WTC11 (cell line): ENCODE measurements around the gene KDSR. TPM values are rescaled to one million over a fixed set of nuclear protein-coding genes. Genes with fewer than 3 reads are reported as not detected.

Source experiments
- ATAC-seq: fragments of 200-7000 bp; cut with Tn5 transposase; 2 replicates; pipeline ENCODE4 v1.10.0; 2021; ENCODE audit warnings: mild to moderate bottlenecking, moderate library complexity
- CTCF ChIA-PET: fragments of 300-600 bp; sonication (Branson Sonifier 250); formaldehyde crosslinking; loops from one replicate; lab custom pipeline; 2021; ENCODE audit warnings: antibody characterized with exemption; lab: Charles Lee
- POLR2A ChIA-PET: fragments of 350-600 bp; sonication (Branson Sonifier 250); formaldehyde crosslinking; loops from one replicate; lab custom pipeline; 2021; ENCODE audit warnings: antibody characterized with exemption; lab: Charles Lee
- DNase-seq: peaks from one replicate; pipeline ENCODE4 v3.0.0; 2021; ENCODE audit warnings: low spot score
- H3K27ac Mint-ChIP-seq: 2 replicates; pipeline ENCODE4 v1.8.0; 2021; ENCODE audit warnings: mixed read lengths
- H3K27me3 Mint-ChIP-seq: 2 replicates; pipeline ENCODE4 v1.8.0; 2021; ENCODE audit warnings: low read depth, mild to moderate bottlenecking, moderate library complexity, mixed read lengths
- H3K36me3 Mint-ChIP-seq: 2 replicates; pipeline ENCODE4 v1.8.0; 2021; ENCODE audit warnings: mixed read lengths
- H3K4me1 Mint-ChIP-seq: 2 replicates; pipeline ENCODE4 v1.8.0; 2022; ENCODE audit warnings: mixed read lengths
- H3K4me3 Mint-ChIP-seq: 2 replicates; pipeline ENCODE4 v1.8.0; 2021; ENCODE audit warnings: mild to moderate bottlenecking, moderate library complexity, mixed read lengths
- H3K9me3 Mint-ChIP-seq: 2 replicates; pipeline ENCODE4 v1.8.0; 2021; ENCODE audit warnings: mixed read lengths
- KAT7 ChIP-seq: sonication (generic); formaldehyde crosslinking; IDR thresholded peaks from 2 replicates; pipeline ENCODE4 v1.8.1; 2023; ENCODE audit warnings: missing genetic modification reagents, mild to moderate bottlenecking, borderline replicate concordance
- NFYB ChIP-seq: sonication (generic); formaldehyde crosslinking; conservative IDR thresholded peaks from 2 replicates; pipeline ENCODE4 v1.8.0; 2022; ENCODE audit warnings: low read depth, missing genetic modification reagents
- NR2C2 ChIP-seq: sonication (generic); formaldehyde crosslinking; IDR thresholded peaks from 2 replicates; pipeline ENCODE4 v1.8.0; 2022; ENCODE audit warnings: mild to moderate bottlenecking, missing genetic modification reagents
- RELA ChIP-seq: sonication (generic); formaldehyde crosslinking; IDR thresholded peaks from 2 replicates; pipeline ENCODE4 v1.8.1; 2022; ENCODE audit warnings: missing genetic modification reagents, mild to moderate bottlenecking, borderline replicate concordance
- RORB ChIP-seq: fragments of 250-450 bp; sonication (Bioruptor Pico); IDR thresholded peaks from 2 replicates; pipeline ENCODE4 v1.9.0; 2021; ENCODE audit warnings: mild to moderate bottlenecking
- SMAD4 ChIP-seq: sonication (generic); formaldehyde crosslinking; IDR thresholded peaks from 2 replicates; pipeline ENCODE4 v1.8.0; 2022; ENCODE audit warnings: mild to moderate bottlenecking, missing genetic modification reagents
- TCF7 ChIP-seq: sonication (generic); formaldehyde crosslinking; IDR thresholded peaks from 2 replicates; pipeline ENCODE4 v1.8.0; 2022; ENCODE audit warnings: mild to moderate bottlenecking, low read depth, missing genetic modification reagents, moderate library complexity
- ZNF121 ChIP-seq: sonication (generic); formaldehyde crosslinking; IDR thresholded peaks from 2 replicates; pipeline ENCODE4 v1.8.0; 2023; ENCODE audit warnings: missing genetic modification reagents
- ZNF138 ChIP-seq: sonication (generic); formaldehyde crosslinking; conservative IDR thresholded peaks from 2 replicates; pipeline ENCODE4 v1.8.1; 2022; ENCODE audit warnings: mild to moderate bottlenecking, moderate library complexity, missing genetic modification reagents
- ZNF263 ChIP-seq: sonication (generic); formaldehyde crosslinking; IDR thresholded peaks from 2 replicates; pipeline ENCODE4 v1.8.1; 2022; ENCODE audit warnings: low read depth, mild to moderate bottlenecking, moderate library complexity, missing genetic modification reagents
- ZNF317 ChIP-seq: sonication (generic); formaldehyde crosslinking; IDR thresholded peaks from 2 replicates; pipeline ENCODE4 v1.8.1; 2023; ENCODE audit warnings: low read depth, mild to moderate bottlenecking, moderate library complexity, missing genetic modification reagents, borderline replicate concordance
- total RNA-seq: library from RNA; stranded (reverse); gene quantifications from 3 replicates; pipeline ENCODE4 v1.2.3, GENCODE V29; 2021
- TF ChIP-seq, protein P1 (sequence below): sonication (generic); formaldehyde crosslinking; IDR thresholded peaks from 2 replicates; pipeline ENCODE4 v1.8.0; 2023; ENCODE audit warnings: missing genetic modification reagents
- TF ChIP-seq, protein P2 (sequence below): sonication (generic); formaldehyde crosslinking; IDR thresholded peaks from 2 replicates; pipeline ENCODE4 v1.8.0; 2023; ENCODE audit warnings: mild to moderate bottlenecking, missing genetic modification reagents
- TF ChIP-seq, protein P3 (sequence below): fragments of 250-450 bp; sonication (Bioruptor Pico); conservative IDR thresholded peaks from 2 replicates; pipeline ENCODE4 v1.9.0; 2021; ENCODE audit warnings: mild to moderate bottlenecking
- TF ChIP-seq, protein P4 (sequence below): sonication (generic); formaldehyde crosslinking; IDR thresholded peaks from 2 replicates; pipeline ENCODE4 v1.8.0; 2022; ENCODE audit warnings: mild to moderate bottlenecking, missing genetic modification reagents
- TF ChIP-seq, protein P5 (sequence below): fragments of 250-450 bp; sonication (Bioruptor Pico); IDR thresholded peaks from 2 replicates; pipeline ENCODE4 v1.8.0; 2021; ENCODE audit warnings: mild to moderate bottlenecking
- TF ChIP-seq, protein P6 (sequence below): sonication (generic); formaldehyde crosslinking; IDR thresholded peaks from 2 replicates; pipeline ENCODE4 v1.8.0; 2022; ENCODE audit warnings: missing genetic modification reagents
- TF ChIP-seq, protein P7 (sequence below): sonication (generic); formaldehyde crosslinking; IDR thresholded peaks from 2 replicates; pipeline ENCODE4 v1.8.1; 2023; ENCODE audit warnings: mild to moderate bottlenecking, missing genetic modification reagents, moderate library complexity

The KDSR gene
- total RNA-seq, 1 experiment from 2014 or later = 51.8 TPM

DNA sequence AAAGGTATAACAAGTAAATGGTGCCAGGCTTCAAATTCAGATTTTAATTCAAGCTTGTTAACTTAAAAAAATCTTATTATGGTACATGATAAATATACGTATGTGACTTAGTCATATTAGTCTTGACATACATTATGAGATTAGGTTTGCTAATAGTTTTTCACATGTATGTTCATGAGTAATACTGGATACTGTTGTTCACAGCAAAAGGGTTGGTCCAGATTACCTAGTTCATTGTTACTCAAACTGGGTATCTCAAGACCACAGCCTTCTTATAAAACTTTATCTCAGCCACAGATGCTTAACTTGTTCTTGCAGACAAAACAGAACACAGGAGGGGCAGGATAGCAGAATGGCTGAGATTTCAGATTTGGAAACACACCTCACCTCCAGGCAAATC is 28.5 kb upstream of the KDSR start:
- ATAC-seq (no peak), DNase-seq (no peak)
- CTCF ChIA-PET = interaction anchor here (1.1 kb wide), 1 partner anchor 44 kb away, joined by 3 read pairs; no protein-coding TSS in a partner anchor
- H3K4me3 Mint-ChIP-seq = no peak overlapping the region
- no peaks in the 10 kb centered on the region for H3K27me3 Mint-ChIP-seq
- peaks cover 39% of the 10 kb centered on the region for H3K36me3 Mint-ChIP-seq
- H3K4me1 Mint-ChIP-seq = no peaks in the 10 kb centered on the region
- no peak for TF ChIP-seq ZNF317 (CRISPR knock-in tag)
- TF ChIP-seq SMAD4 = no peak
- no peak for TF ChIP-seq ZNF263 (CRISPR knock-in tag)
- TF ChIP-seq, protein P1, sequence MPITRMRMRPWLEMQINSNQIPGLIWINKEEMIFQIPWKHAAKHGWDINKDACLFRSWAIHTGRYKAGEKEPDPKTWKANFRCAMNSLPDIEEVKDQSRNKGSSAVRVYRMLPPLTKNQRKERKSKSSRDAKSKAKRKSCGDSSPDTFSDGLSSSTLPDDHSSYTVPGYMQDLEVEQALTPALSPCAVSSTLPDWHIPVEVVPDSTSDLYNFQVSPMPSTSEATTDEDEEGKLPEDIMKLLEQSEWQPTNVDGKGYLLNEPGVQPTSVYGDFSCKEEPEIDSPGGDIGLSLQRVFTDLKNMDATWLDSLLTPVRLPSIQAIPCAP (CRISPR knock-in tag) = no peak
- no peak for TF ChIP-seq RELA
- TF ChIP-seq, protein P2, sequence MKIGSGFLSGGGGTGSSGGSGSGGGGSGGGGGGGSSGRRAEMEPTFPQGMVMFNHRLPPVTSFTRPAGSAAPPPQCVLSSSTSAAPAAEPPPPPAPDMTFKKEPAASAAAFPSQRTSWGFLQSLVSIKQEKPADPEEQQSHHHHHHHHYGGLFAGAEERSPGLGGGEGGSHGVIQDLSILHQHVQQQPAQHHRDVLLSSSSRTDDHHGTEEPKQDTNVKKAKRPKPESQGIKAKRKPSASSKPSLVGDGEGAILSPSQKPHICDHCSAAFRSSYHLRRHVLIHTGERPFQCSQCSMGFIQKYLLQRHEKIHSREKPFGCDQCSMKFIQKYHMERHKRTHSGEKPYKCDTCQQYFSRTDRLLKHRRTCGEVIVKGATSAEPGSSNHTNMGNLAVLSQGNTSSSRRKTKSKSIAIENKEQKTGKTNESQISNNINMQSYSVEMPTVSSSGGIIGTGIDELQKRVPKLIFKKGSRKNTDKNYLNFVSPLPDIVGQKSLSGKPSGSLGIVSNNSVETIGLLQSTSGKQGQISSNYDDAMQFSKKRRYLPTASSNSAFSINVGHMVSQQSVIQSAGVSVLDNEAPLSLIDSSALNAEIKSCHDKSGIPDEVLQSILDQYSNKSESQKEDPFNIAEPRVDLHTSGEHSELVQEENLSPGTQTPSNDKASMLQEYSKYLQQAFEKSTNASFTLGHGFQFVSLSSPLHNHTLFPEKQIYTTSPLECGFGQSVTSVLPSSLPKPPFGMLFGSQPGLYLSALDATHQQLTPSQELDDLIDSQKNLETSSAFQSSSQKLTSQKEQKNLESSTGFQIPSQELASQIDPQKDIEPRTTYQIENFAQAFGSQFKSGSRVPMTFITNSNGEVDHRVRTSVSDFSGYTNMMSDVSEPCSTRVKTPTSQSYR (CRISPR knock-in tag) = no peak
- TF ChIP-seq, protein P3, sequence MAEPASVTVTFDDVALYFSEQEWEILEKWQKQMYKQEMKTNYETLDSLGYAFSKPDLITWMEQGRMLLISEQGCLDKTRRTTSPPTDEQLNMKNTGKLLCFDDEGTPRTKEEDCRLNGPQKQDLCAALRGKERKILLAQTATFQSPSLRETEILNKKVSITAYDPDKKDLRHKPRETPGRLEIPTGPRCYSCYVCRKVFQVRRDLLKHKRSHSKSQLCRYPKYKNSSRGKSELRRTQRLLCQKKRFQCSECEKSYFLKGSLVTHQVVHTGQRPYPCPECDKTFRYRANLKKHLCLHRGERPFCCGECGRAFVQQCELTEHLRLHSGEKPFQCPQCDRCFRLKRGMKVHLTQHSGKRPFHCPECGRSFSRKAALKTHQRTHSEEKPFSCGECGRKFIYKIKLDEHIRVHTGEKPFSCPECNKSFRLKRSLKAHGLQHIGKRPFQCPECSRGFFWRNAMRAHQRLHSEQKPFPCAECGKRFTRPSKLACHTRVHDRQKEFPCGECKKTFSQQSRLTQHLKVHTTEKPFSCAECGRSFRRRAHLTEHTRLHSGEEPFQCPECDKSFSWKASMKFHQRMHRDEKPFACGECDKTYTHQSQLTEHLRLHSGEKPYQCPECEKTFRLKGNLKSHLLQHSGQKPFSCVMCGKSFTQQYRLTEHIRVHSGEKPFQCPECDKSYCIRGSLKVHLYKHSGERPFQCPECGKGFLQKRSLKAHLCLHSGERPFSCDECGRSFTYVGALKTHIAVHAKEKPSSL = no peak
- TF ChIP-seq KAT7 (CRISPR knock-in tag) = no peak
- TF ChIP-seq, protein P4, sequence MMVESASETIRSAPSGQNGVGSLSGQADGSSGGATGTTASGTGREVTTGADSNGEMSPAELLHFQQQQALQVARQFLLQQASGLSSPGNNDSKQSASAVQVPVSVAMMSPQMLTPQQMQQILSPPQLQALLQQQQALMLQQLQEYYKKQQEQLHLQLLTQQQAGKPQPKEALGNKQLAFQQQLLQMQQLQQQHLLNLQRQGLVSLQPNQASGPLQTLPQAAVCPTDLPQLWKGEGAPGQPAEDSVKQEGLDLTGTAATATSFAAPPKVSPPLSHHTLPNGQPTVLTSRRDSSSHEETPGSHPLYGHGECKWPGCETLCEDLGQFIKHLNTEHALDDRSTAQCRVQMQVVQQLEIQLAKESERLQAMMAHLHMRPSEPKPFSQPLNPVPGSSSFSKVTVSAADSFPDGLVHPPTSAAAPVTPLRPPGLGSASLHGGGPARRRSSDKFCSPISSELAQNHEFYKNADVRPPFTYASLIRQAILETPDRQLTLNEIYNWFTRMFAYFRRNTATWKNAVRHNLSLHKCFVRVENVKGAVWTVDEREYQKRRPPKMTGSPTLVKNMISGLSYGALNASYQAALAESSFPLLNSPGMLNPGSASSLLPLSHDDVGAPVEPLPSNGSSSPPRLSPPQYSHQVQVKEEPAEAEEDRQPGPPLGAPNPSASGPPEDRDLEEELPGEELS (CRISPR knock-in tag) = no peak
- no peak for TF ChIP-seq RORB (CRISPR knock-in tag)
- TF ChIP-seq ZNF138 (CRISPR knock-in tag) = no peak
- no peak for TF ChIP-seq ZNF121 (CRISPR knock-in tag)
- TF ChIP-seq, all 79 proteins: peak for 0
- H3K27ac Mint-ChIP-seq = no peak overlapping the region
- no peaks in the 10 kb centered on the region for H3K9me3 Mint-ChIP-seq
- POLR2A ChIA-PET = no interaction called here

DNA sequence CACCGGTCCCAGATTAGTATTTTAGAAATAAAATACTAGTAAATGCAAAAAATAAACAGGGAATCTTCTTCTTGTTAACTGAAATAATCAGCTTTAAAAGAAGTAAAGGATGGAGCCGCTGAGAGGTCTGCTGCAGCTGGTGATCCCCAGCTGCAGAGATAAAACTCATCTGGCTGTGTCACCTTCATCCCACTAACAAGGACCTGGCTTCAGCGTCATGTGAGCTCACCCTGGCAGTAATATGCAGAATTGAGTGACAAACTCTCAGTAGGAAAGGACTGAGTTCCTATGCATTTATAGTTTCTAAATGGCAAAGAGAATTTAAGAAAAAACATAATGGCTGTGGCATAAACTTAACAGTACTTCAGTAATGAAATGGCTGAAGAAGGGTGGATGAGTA is 27.9 kb upstream of the KDSR start:
- CTCF ChIA-PET = interaction anchor here (1.1 kb wide), 1 partner anchor 45 kb away, joined by 3 read pairs; no protein-coding TSS in a partner anchor
- Mint-ChIP-seq H3K9me3 (no peaks in the 10 kb centered on the region), H3K27me3 (no peaks in the 10 kb centered on the region), H3K4me1 (no peaks in the 10 kb centered on the region), H3K36me3 (peaks cover 33% of the 10 kb centered on the region), H3K4me3 (no peak overlapping the region), H3K27ac (no peak overlapping the region)
- no peak for TF ChIP-seq ZNF317 (CRISPR knock-in tag)
- TF ChIP-seq, protein P5, sequence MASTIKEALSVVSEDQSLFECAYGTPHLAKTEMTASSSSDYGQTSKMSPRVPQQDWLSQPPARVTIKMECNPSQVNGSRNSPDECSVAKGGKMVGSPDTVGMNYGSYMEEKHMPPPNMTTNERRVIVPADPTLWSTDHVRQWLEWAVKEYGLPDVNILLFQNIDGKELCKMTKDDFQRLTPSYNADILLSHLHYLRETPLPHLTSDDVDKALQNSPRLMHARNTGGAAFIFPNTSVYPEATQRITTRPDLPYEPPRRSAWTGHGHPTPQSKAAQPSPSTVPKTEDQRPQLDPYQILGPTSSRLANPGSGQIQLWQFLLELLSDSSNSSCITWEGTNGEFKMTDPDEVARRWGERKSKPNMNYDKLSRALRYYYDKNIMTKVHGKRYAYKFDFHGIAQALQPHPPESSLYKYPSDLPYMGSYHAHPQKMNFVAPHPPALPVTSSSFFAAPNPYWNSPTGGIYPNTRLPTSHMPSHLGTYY (CRISPR knock-in tag) = no peak
- TF ChIP-seq, protein P6, sequence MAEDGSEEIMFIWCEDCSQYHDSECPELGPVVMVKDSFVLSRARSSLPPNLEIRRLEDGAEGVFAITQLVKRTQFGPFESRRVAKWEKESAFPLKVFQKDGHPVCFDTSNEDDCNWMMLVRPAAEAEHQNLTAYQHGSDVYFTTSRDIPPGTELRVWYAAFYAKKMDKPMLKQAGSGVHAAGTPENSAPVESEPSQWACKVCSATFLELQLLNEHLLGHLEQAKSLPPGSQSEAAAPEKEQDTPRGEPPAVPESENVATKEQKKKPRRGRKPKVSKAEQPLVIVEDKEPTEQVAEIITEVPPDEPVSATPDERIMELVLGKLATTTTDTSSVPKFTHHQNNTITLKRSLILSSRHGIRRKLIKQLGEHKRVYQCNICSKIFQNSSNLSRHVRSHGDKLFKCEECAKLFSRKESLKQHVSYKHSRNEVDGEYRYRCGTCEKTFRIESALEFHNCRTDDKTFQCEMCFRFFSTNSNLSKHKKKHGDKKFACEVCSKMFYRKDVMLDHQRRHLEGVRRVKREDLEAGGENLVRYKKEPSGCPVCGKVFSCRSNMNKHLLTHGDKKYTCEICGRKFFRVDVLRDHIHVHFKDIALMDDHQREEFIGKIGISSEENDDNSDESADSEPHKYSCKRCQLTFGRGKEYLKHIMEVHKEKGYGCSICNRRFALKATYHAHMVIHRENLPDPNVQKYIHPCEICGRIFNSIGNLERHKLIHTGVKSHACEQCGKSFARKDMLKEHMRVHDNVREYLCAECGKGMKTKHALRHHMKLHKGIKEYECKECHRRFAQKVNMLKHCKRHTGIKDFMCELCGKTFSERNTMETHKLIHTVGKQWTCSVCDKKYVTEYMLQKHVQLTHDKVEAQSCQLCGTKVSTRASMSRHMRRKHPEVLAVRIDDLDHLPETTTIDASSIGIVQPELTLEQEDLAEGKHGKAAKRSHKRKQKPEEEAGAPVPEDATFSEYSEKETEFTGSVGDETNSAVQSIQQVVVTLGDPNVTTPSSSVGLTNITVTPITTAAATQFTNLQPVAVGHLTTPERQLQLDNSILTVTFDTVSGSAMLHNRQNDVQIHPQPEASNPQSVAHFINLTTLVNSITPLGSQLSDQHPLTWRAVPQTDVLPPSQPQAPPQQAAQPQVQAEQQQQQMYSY (CRISPR knock-in tag) = no peak
- no peak for TF ChIP-seq NFYB (CRISPR knock-in tag)
- no peak for TF ChIP-seq TCF7
- TF ChIP-seq NR2C2 (CRISPR knock-in tag) = no peak
- TF ChIP-seq, protein P7, sequence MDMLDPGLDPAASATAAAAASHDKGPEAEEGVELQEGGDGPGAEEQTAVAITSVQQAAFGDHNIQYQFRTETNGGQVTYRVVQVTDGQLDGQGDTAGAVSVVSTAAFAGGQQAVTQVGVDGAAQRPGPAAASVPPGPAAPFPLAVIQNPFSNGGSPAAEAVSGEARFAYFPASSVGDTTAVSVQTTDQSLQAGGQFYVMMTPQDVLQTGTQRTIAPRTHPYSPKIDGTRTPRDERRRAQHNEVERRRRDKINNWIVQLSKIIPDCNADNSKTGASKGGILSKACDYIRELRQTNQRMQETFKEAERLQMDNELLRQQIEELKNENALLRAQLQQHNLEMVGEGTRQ = no peak
- ATAC-seq (no peak), DNase-seq (no peak)
- POLR2A ChIA-PET = interaction anchor here (0.6 kb wide), 1 partner anchor 11 kb away, joined by 3 read pairs; no protein-coding TSS in a partner anchor
